ENCODE data around the gene PHF21B. TPM values are rescaled to one million over a fixed set of nuclear protein-coding genes. Genes with fewer than 3 reads are reported as not detected.

PHF21B gene
- total RNA-seq, 5 donors from 2014 or later (not counting 1 experiment from before 2014, with no cell fraction given), result 0.15 to 0.36 TPM; not detected in 3

GRCh38 chr22:44982445-44982844, 27.4 kb downstream of the PHF21B start:
- H3K4me3 ChIP-seq (ENCODE audit: control insufficient read depth in 1 of 2, extremely low read depth in 1 of 2, low read length in 1 of 2), result no peak overlapping the region
- peaks cover 6 to 21% of the 10 kb centered on the region in 2 donors for H3K27me3 Mint-ChIP-seq
- ATAC-seq (replicated peaks in 1 of 4), result no peak
- H3K4me1 Mint-ChIP-seq, result no peaks in the 10 kb centered on the region
- no peaks in the 10 kb centered on the region for H3K4me1 ChIP-seq (ENCODE audit: control insufficient read depth in 1 of 2, extremely low read depth in 1 of 2, insufficient read depth in 2 of 2, low read length in 2 of 2)
- no peaks in the 10 kb centered on the region for H3K36me3 Mint-ChIP-seq
- ChIA-PET POLR2A (no interaction called here), CTCF (no interaction called here)
- H3K9me3 ChIP-seq, result no peaks in the 10 kb centered on the region
- no peak overlapping the region for H3K27ac ChIP-seq (ENCODE audit: low read length)
- no peaks in the 10 kb centered on the region for H3K36me3 ChIP-seq (ENCODE audit: control insufficient read depth in 2 of 2, extremely low read depth in 1 of 2, insufficient read depth in 1 of 2, low read length in 1 of 2)
- H3K9me3 Mint-ChIP-seq, result peaks cover 0 to 4% (median 0%) of the 10 kb centered on the region in 3 donors
- H3K27ac Mint-ChIP-seq, result no peak overlapping the region
- no peak for DNase-seq
- 79% methylated on average over 7 of the region's 9 CpGs for WGBS (ENCODE audit: insufficient coverage)
- no peak overlapping the region for H3K4me3 Mint-ChIP-seq
- H3K27me3 ChIP-seq (replicated peaks in 1 of 2; ENCODE audit: control insufficient read depth in 2 of 2, extremely low read depth in 1 of 2, insufficient read depth in 2 of 2, low read length in 1 of 2), result peaks cover 0 to 48% of the 10 kb centered on the region in 2 experiments

GRCh38 chr22:44981857-44982256, 27.9 kb downstream of the PHF21B start:
- Mint-ChIP-seq H3K36me3 (no peaks in the 10 kb centered on the region), H3K27me3 (peaks cover 6 to 21% of the 10 kb centered on the region in 2 donors), H3K4me3 (no peak overlapping the region), H3K27ac (no peak overlapping the region), H3K9me3 (peaks cover 0 to 4% (median 0%) of the 10 kb centered on the region in 3 donors), H3K4me1 (no peaks in the 10 kb centered on the region)
- no peak for ATAC-seq (replicated peaks in 1 of 4)
- CTCF ChIA-PET, result no interaction called here
- no peaks in the 10 kb centered on the region for H3K36me3 ChIP-seq (ENCODE audit: control insufficient read depth in 2 of 2, extremely low read depth in 1 of 2, insufficient read depth in 1 of 2, low read length in 1 of 2)
- H3K9me3 ChIP-seq, result no peaks in the 10 kb centered on the region
- no peak for DNase-seq
- peaks cover 0 to 46% of the 10 kb centered on the region in 2 experiments for H3K27me3 ChIP-seq (replicated peaks in 1 of 2; ENCODE audit: control insufficient read depth in 2 of 2, extremely low read depth in 1 of 2, insufficient read depth in 2 of 2, low read length in 1 of 2)
- H3K4me1 ChIP-seq (ENCODE audit: control insufficient read depth in 1 of 2, extremely low read depth in 1 of 2, insufficient read depth in 2 of 2, low read length in 2 of 2), result no peaks in the 10 kb centered on the region
- no peak overlapping the region for H3K27ac ChIP-seq (ENCODE audit: low read length)
- no peak overlapping the region for H3K4me3 ChIP-seq (ENCODE audit: control insufficient read depth in 1 of 2, extremely low read depth in 1 of 2, low read length in 1 of 2)
- WGBS (ENCODE audit: insufficient coverage), result 84% methylated on average over 8 of the region's 11 CpGs
- POLR2A ChIA-PET, result no interaction called here

GRCh38 chr22:44979154-44979553, 30.7 kb downstream of the PHF21B start:
- no peaks in the 10 kb centered on the region for H3K36me3 Mint-ChIP-seq
- no peak for ATAC-seq (replicated peaks in 1 of 4)
- Histone ChIP-seq H3K9me3 (no peaks in the 10 kb centered on the region), H3K4me3 (ENCODE audit: control insufficient read depth in 1 of 2, extremely low read depth in 1 of 2, low read length in 1 of 2) (no peak overlapping the region), H3K27me3 (replicated peaks in 1 of 2; ENCODE audit: control insufficient read depth in 2 of 2, extremely low read depth in 1 of 2, insufficient read depth in 2 of 2, low read length in 1 of 2) (peaks cover 0 to 47% of the 10 kb centered on the region in 2 experiments), H3K27ac (ENCODE audit: low read length) (no peak overlapping the region), H3K36me3 (ENCODE audit: control insufficient read depth in 2 of 2, extremely low read depth in 1 of 2, insufficient read depth in 1 of 2, low read length in 1 of 2) (no peaks in the 10 kb centered on the region), H3K4me1 (ENCODE audit: control insufficient read depth in 1 of 2, extremely low read depth in 1 of 2, insufficient read depth in 2 of 2, low read length in 2 of 2) (no peaks in the 10 kb centered on the region)
- no peak for DNase-seq
- H3K4me1 Mint-ChIP-seq, result no peaks in the 10 kb centered on the region
- ChIA-PET POLR2A (no interaction called here), CTCF (no interaction called here)
- no peak overlapping the region for H3K27ac Mint-ChIP-seq
- WGBS (ENCODE audit: insufficient coverage), result 53% methylated on average over 6 of the region's 6 CpGs
- H3K9me3 Mint-ChIP-seq, result peaks cover 0 to 4% (median 0%) of the 10 kb centered on the region in 3 donors
- no peak overlapping the region for H3K4me3 Mint-ChIP-seq
- peaks cover 6 to 24% of the 10 kb centered on the region in 2 donors for H3K27me3 Mint-ChIP-seq

- no peak overlapping the region for H3K4me3 Mint-ChIP-seq
- WGBS (ENCODE audit: insufficient coverage), result 27% methylated on average over 16 of the region's 22 CpGs
Measured at GRCh38 chr22:44975427-44976262, 34.2 kb downstream of the PHF21B start.

GRCh38 chr22:44974454-44974853, 35.4 kb downstream of the PHF21B start:
- ChIA-PET POLR2A (no interaction called here), CTCF (no interaction called here)
- Histone ChIP-seq H3K27me3 (replicated peaks in 1 of 2; ENCODE audit: control insufficient read depth in 2 of 2, extremely low read depth in 1 of 2, insufficient read depth in 2 of 2, low read length in 1 of 2) (peaks cover 0 to 52% of the 10 kb centered on the region in 2 experiments), H3K4me1 (ENCODE audit: control insufficient read depth in 1 of 2, extremely low read depth in 1 of 2, insufficient read depth in 2 of 2, low read length in 2 of 2) (peaks cover 0 to 3% of the 10 kb centered on the region in 2 experiments), H3K4me3 (ENCODE audit: control insufficient read depth in 1 of 2, extremely low read depth in 1 of 2, low read length in 1 of 2) (no peak overlapping the region), H3K9me3 (no peaks in the 10 kb centered on the region), H3K36me3 (ENCODE audit: control insufficient read depth in 2 of 2, extremely low read depth in 1 of 2, insufficient read depth in 1 of 2, low read length in 1 of 2) (no peaks in the 10 kb centered on the region), H3K27ac (ENCODE audit: low read length) (no peak overlapping the region)
- no peaks in the 10 kb centered on the region for H3K9me3 Mint-ChIP-seq
- DNase-seq (no peak), ATAC-seq (replicated peaks in 1 of 4) (no peak)
- WGBS (ENCODE audit: insufficient coverage), result 82% methylated on average over 2 of the region's 9 CpGs
- H3K27ac Mint-ChIP-seq, result no peak overlapping the region
- peaks cover 0 to 4% (median 0%) of the 10 kb centered on the region in 3 donors for H3K4me1 Mint-ChIP-seq
- H3K36me3 Mint-ChIP-seq, result no peaks in the 10 kb centered on the region
- peaks cover 11 to 21% of the 10 kb centered on the region in 2 donors for H3K27me3 Mint-ChIP-seq
- no peak overlapping the region for H3K4me3 Mint-ChIP-seq

More at GRCh38 chr22:44975427-44976262, 34.2 kb downstream of the PHF21B start:
- ChIA-PET POLR2A (no interaction called here), CTCF (no interaction called here)
- no peak overlapping the region for H3K27ac Mint-ChIP-seq
- peaks cover 0 to 4% (median 0%) of the 10 kb centered on the region in 3 donors for H3K4me1 Mint-ChIP-seq
- ATAC-seq (replicated peaks in 1 of 4), result peak in 1 of 4 experiments; percentile 62
- no peaks in the 10 kb centered on the region for H3K36me3 Mint-ChIP-seq
- H3K4me1 ChIP-seq (ENCODE audit: control insufficient read depth in 1 of 2, extremely low read depth in 1 of 2, insufficient read depth in 2 of 2, low read length in 2 of 2), result peaks cover 0 to 3% of the 10 kb centered on the region in 2 experiments
- peaks cover 12 to 26% of the 10 kb centered on the region in 2 donors for H3K27me3 Mint-ChIP-seq
- H3K36me3 ChIP-seq (ENCODE audit: control insufficient read depth in 2 of 2, extremely low read depth in 1 of 2, insufficient read depth in 1 of 2, low read length in 1 of 2), result no peaks in the 10 kb centered on the region
- peaks cover 0 to 54% of the 10 kb centered on the region in 2 experiments for H3K27me3 ChIP-seq (replicated peaks in 1 of 2; ENCODE audit: control insufficient read depth in 2 of 2, extremely low read depth in 1 of 2, insufficient read depth in 2 of 2, low read length in 1 of 2)
- no peaks in the 10 kb centered on the region for H3K9me3 Mint-ChIP-seq
- H3K4me3 ChIP-seq (ENCODE audit: control insufficient read depth in 1 of 2, extremely low read depth in 1 of 2, low read length in 1 of 2), result no peak overlapping the region
- DNase-seq, result peak in 30 of 35 experiments; percentile 3 to 56 (median 32)
- H3K9me3 ChIP-seq, result no peaks in the 10 kb centered on the region
- H3K27ac ChIP-seq (ENCODE audit: low read length), result no peak overlapping the region

GRCh38 chr22:44973829-44974228, 36.0 kb downstream of the PHF21B start:
- WGBS (ENCODE audit: insufficient coverage), result 81% methylated on average over 4 of the region's 8 CpGs

More at GRCh38 chr22:44973829-44974228, 36.0 kb downstream of the PHF21B start:
- Histone ChIP-seq H3K4me3 (ENCODE audit: control insufficient read depth in 1 of 2, extremely low read depth in 1 of 2, low read length in 1 of 2) (no peak overlapping the region), H3K9me3 (no peaks in the 10 kb centered on the region), H3K4me1 (ENCODE audit: control insufficient read depth in 1 of 2, extremely low read depth in 1 of 2, insufficient read depth in 2 of 2, low read length in 2 of 2) (peaks cover 0 to 3% of the 10 kb centered on the region in 2 experiments), H3K27ac (ENCODE audit: low read length) (no peak overlapping the region), H3K36me3 (ENCODE audit: control insufficient read depth in 2 of 2, extremely low read depth in 1 of 2, insufficient read depth in 1 of 2, low read length in 1 of 2) (no peaks in the 10 kb centered on the region), H3K27me3 (replicated peaks in 1 of 2; ENCODE audit: control insufficient read depth in 2 of 2, extremely low read depth in 1 of 2, insufficient read depth in 2 of 2, low read length in 1 of 2) (peaks cover 0 to 50% of the 10 kb centered on the region in 2 experiments)
- H3K9me3 Mint-ChIP-seq, result no peaks in the 10 kb centered on the region
- no peak for ATAC-seq (replicated peaks in 1 of 4)
- no peaks in the 10 kb centered on the region for H3K36me3 Mint-ChIP-seq
- no peak for DNase-seq
- POLR2A ChIA-PET, result no interaction called here
- CTCF ChIA-PET, result no interaction called here
- H3K27ac Mint-ChIP-seq, result no peak overlapping the region
- peaks cover 11 to 22% of the 10 kb centered on the region in 2 donors for H3K27me3 Mint-ChIP-seq
- H3K4me1 Mint-ChIP-seq, result peaks cover 0 to 4% (median 0%) of the 10 kb centered on the region in 3 donors
- no peak overlapping the region for H3K4me3 Mint-ChIP-seq

Measured in T-cell (primary cell).